HepG2 (cell line): ENCODE data around the gene GSDMA. TPM values are rescaled to one million over a fixed set of nuclear protein-coding genes. Genes with fewer than 3 reads are reported as not detected.

ENCODE experiments used
- ARNT ChIP-seq: fragments of 450-650 bp; IDR thresholded peaks from 2 replicates; pipeline ENCODE4 v1.6.1; 2017
- CEBPG ChIP-seq: IDR thresholded peaks from 2 replicates; pipeline ENCODE4 v1.6.1; 2016
- KDM2A ChIP-seq: sonication (generic); formaldehyde crosslinking; IDR thresholded peaks from 2 replicates; pipeline ENCODE4 v1.4.0; 2020; ENCODE audit warnings: low read depth, missing genetic modification reagents, borderline replicate concordance
- KIAA2018 ChIP-seq: sonication (generic); formaldehyde crosslinking; IDR thresholded peaks from 2 replicates; pipeline ENCODE4 v1.5.0; 2020; ENCODE audit warnings: mild to moderate bottlenecking, missing genetic modification reagents, borderline replicate concordance
- MTF2 ChIP-seq: sonication (generic); formaldehyde crosslinking; IDR thresholded peaks from 2 replicates; pipeline ENCODE4 v1.5.0; 2020; ENCODE audit warnings: missing genetic modification reagents, borderline replicate concordance
- MXD3 ChIP-seq: IDR thresholded peaks from 2 replicates; pipeline ENCODE4 v1.6.1; 2016; ENCODE audit warnings: mild to moderate bottlenecking, missing biosample characterization, missing genetic modification reagents
- NFKB2 ChIP-seq: sonication (generic); formaldehyde crosslinking; IDR thresholded peaks from 2 replicates; pipeline ENCODE4 v1.4.0; 2020; ENCODE audit warnings: missing genetic modification reagents, borderline replicate concordance
- NFRKB ChIP-seq: fragments of 450-650 bp; IDR thresholded peaks from 2 replicates; pipeline ENCODE4 v1.6.1; 2017
- RERE ChIP-seq: IDR thresholded peaks from 2 replicates; pipeline ENCODE4 v1.6.1; 2016; ENCODE audit warnings: low read depth, missing genetic modification reagents, missing compliant biosample characterization
- SUZ12 ChIP-seq: fragments of 150-350 bp; IDR thresholded peaks from 2 replicates; pipeline ENCODE4 v1.6.1; 2014; ENCODE audit warnings: low read depth, low read length
- SYNCRIP ChIP-seq: fragments of 200-400 bp; formaldehyde crosslinking; IDR thresholded peaks from 2 replicates; pipeline ENCODE4 v1.6.1; 2018; ENCODE audit warnings: mild to moderate bottlenecking, low read depth, low read length; ENCODE audit not compliant: insufficient read depth
- TAF15 ChIP-seq: fragments of 200-400 bp; formaldehyde crosslinking; IDR thresholded peaks from one replicate; pipeline ENCODE4 v1.6.1; 2018; ENCODE audit warnings: mild to moderate bottlenecking, low read depth, low read length; ENCODE audit not compliant: poor library complexity, severe bottlenecking
- ZBTB7B ChIP-seq: sonication (generic); formaldehyde crosslinking; IDR thresholded peaks from 2 replicates; pipeline ENCODE4 v1.4.0; 2020; ENCODE audit warnings: missing genetic modification reagents
- ZNF260 ChIP-seq: sonication (generic); formaldehyde crosslinking; IDR thresholded peaks from 2 replicates; pipeline ENCODE4 v1.4.0; 2020; ENCODE audit warnings: missing genetic modification reagents, low read depth, mild to moderate bottlenecking, borderline replicate concordance
- ZNF460 ChIP-seq: sonication (generic); formaldehyde crosslinking; IDR thresholded peaks from 2 replicates; pipeline ENCODE4 v1.5.1; 2020; ENCODE audit warnings: missing genetic modification reagents, mild to moderate bottlenecking, borderline replicate concordance
- ZNF510 ChIP-seq: sonication (generic); formaldehyde crosslinking; IDR thresholded peaks from 2 replicates; pipeline ENCODE4 v1.4.0; 2020; ENCODE audit warnings: low read depth, mild to moderate bottlenecking, missing genetic modification reagents
- ZNF562 ChIP-seq: sonication (generic); formaldehyde crosslinking; IDR thresholded peaks from 2 replicates; pipeline ENCODE4 v1.8.0; 2022; ENCODE audit warnings: missing genetic modification reagents, borderline replicate concordance
- polyA plus RNA-seq, 8 experiments: library from polyadenylated mRNA; depleted of rRNA in 3 of 8; stranded (reverse) in 7 of 8; unstranded in 1 of 8; fragments of >200 nt; fragmentation: Illumina TruSeq in 4 of 8; extraction: Trizol in 4 of 8; gene quantifications; 2 replicates each; pipeline versions ENCODE4 v1.2.1 to v1.2.3, GENCODE V29; 2011 to 2016; ENCODE audit warnings: low read depth in 4 of 8, missing spikeins in 1 of 8, mixed read lengths in 1 of 8; ENCODE audit not compliant: insufficient read depth in 1 of 8
- total RNA-seq, 5 experiments: library from RNA; depleted of rRNA; stranded (reverse); fragments of >200 nt; fragmentation: Illumina TruSeq; extraction: Trizol; gene quantifications; 2 replicates each; pipeline ENCODE4 v1.2.3, GENCODE V29; 2016; ENCODE audit warnings: low read depth in 1 of 5

GSDMA gene
- total and polyA plus RNA-seq, 2 of the 13 experiments (the other 11 are each of a cell fraction or from before 2014, with no cell fraction given) = not detected

GRCh38 chr17:39926588-39927100 lies 36.2 kb upstream of the GSDMA start (continued):
- TF ChIP-seq KIAA2018 = peak; percentile 84; the same call in 1 of the 2 replicates
- peak; percentile 7; the same call in 1 of the 2 replicates for TF ChIP-seq CEBPG (CRISPR knock-in tag)
- no peak for TF ChIP-seq MXD3 (CRISPR knock-in tag)
- no peak for TF ChIP-seq ZNF562
- TF ChIP-seq ARNT = no peak
- peak; percentile 60 for TF ChIP-seq KDM2A (CRISPR knock-in tag)
- TF ChIP-seq MTF2 (CRISPR knock-in tag) = no peak
- TF ChIP-seq SYNCRIP = no peak
- TF ChIP-seq NFKB2 (CRISPR knock-in tag) = peak; percentile 11; the same call in 1 of the 2 replicates
- TF ChIP-seq ZNF260 = no peak
- TF ChIP-seq NFRKB = no peak
- TF ChIP-seq RERE = no peak
- no peak for TF ChIP-seq ZNF510 (CRISPR knock-in tag)
- no peak for TF ChIP-seq ZNF460 (CRISPR knock-in tag)
- no peak for TF ChIP-seq SUZ12
- peak; percentile 26 for TF ChIP-seq TAF15
- TF ChIP-seq ZBTB7B = no peak; the same call in 1 of the 2 replicates
